Colonic mucosa (tissue), 4 donors: ENCODE data around the gene ACTN3. TPM values are rescaled to one million over a fixed set of nuclear protein-coding genes. Genes with fewer than 3 reads are reported as not detected.
A peak's percentile ranks its signal among the peaks of the same experiment; 100 is the strongest.

ENCODE experiments used
- DNase-seq: peaks from one replicate; pipeline ENCODE4 v3.0.0-alpha.2; 2020
- H3K27ac ChIP-seq: fragments of 200-600 bp; one replicate; pipeline ENCODE4 v1.8.0; 2021
- H3K27me3 ChIP-seq: fragments of 200-600 bp; one replicate; pipeline ENCODE4 v1.8.0; 2021
- H3K36me3 ChIP-seq: fragments of 200-600 bp; one replicate; pipeline ENCODE4 v1.8.0; 2021
- H3K4me1 ChIP-seq: fragments of 200-600 bp; one replicate; pipeline ENCODE4 v1.8.0; 2021; ENCODE audit warnings: mild to moderate bottlenecking
- H3K4me3 ChIP-seq: fragments of 200-600 bp; one replicate; pipeline ENCODE4 v1.8.0; 2021
- H3K9ac ChIP-seq, 2 donors: one replicate each; pipeline ENCODE4 v1.7.0; 2013; ENCODE audit warnings: control low read depth in 2 of 2, low read depth in 2 of 2, low read length in 2 of 2
- H3K9me3 ChIP-seq: fragments of 200-600 bp; one replicate; pipeline ENCODE4 v1.8.0; 2021
- intact Hi-C: fragments of 100-400 bp; cut with DNase I; formaldehyde crosslinking; loops from one replicate; pipeline ENCODE4 v1.14.1; 2022
- total RNA-seq, 2 donors: library from RNA; stranded (reverse); fragmentation: NEBNext Ultra II Directional in 1 of 2; extraction: Animal tissue kit (Norgen Biotek cat#: 25700) in 1 of 2; gene quantifications; one replicate each; pipeline ENCODE4 v1.2.1, GENCODE V29; 2021
- TF ChIP-seq, protein P1 (sequence below): fragments of 200-600 bp; IDR thresholded peaks from one replicate; pipeline ENCODE4 v1.8.0; 2022; ENCODE audit warnings: antibody characterized with exemption, mild to moderate bottlenecking
- donor health status: healthy.
- donor health status: DM: no; HTN: no; CAD: no.
- donor health status: DM: no; HTN: no; CAD: no.

Gene ACTN3
- total RNA-seq, 2 donors from 2014 or later = 0.11 TPM; not detected in 1

DNA sequence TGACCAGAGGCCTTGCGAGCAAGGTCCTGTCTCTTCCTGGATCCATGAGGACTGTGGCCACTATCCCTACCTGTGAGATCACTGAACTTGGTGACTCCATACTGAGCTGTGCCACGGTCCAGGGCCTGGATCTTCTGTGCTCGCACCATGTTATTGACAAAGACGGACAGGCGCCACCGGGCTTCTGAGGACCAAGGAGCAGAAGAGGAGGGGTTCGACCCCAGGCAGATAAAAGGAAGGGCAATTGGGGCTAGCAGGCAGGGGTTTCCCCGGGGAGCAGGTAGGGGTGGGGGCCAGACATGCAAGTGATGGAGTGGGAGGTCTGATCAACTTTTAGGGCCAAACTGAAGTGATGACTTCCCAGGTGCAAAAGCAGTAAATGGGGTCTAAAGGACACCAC is 19.5 kb downstream of the ACTN3 start:
- H3K9me3 ChIP-seq = no peaks in the 10 kb centered on the region
- H3K27me3 ChIP-seq = peaks cover 4% of the 10 kb centered on the region
- intact Hi-C loops = no loop called here
- no peak overlapping the region for H3K4me3 ChIP-seq
- TF ChIP-seq, protein P1, sequence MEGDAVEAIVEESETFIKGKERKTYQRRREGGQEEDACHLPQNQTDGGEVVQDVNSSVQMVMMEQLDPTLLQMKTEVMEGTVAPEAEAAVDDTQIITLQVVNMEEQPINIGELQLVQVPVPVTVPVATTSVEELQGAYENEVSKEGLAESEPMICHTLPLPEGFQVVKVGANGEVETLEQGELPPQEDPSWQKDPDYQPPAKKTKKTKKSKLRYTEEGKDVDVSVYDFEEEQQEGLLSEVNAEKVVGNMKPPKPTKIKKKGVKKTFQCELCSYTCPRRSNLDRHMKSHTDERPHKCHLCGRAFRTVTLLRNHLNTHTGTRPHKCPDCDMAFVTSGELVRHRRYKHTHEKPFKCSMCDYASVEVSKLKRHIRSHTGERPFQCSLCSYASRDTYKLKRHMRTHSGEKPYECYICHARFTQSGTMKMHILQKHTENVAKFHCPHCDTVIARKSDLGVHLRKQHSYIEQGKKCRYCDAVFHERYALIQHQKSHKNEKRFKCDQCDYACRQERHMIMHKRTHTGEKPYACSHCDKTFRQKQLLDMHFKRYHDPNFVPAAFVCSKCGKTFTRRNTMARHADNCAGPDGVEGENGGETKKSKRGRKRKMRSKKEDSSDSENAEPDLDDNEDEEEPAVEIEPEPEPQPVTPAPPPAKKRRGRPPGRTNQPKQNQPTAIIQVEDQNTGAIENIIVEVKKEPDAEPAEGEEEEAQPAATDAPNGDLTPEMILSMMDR = no peak
- no peaks in the 10 kb centered on the region for H3K4me1 ChIP-seq
- no peak overlapping the region for H3K9ac ChIP-seq
- H3K27ac ChIP-seq = no peak overlapping the region
- DNase-seq = no peak
- no peaks in the 10 kb centered on the region for H3K36me3 ChIP-seq

DNA sequence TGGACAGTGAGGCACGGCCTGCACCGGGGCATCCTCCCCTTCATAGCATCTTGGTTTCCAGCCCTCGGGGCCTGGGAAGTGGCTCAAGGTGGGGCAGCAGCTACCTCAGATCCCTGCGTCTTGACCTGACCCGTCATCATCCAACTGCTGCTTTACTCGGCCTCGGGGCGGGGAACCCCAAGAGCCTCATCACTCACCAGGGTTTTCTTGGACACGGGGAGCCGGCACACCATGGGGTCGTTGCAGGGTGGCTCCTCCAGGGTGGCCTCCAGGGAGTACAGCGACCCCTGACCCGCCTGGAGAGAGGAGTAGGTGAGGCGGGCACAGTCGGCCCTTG is 21.1 kb downstream of the ACTN3 start:
- no peaks in the 10 kb centered on the region for H3K36me3 ChIP-seq
- H3K9ac ChIP-seq = no peak overlapping the region
- no peaks in the 10 kb centered on the region for H3K4me1 ChIP-seq
- peaks cover 4% of the 10 kb centered on the region for H3K27me3 ChIP-seq
- H3K27ac ChIP-seq = no peak overlapping the region
- peak overlapping the region; percentile 73 for H3K4me3 ChIP-seq
- no peaks in the 10 kb centered on the region for H3K9me3 ChIP-seq
- DNase-seq = no peak
- TF ChIP-seq, protein P1 = no peak
- intact Hi-C loops = no loop called here

GRCh38 chr11:66568124-66568916 is 21.6 kb downstream of the ACTN3 start, which contains the start of gene CTSF:
CTSF (minus strand) TSS chr11:66568606; CDS start chr11:66568486, 120 bp downstream.
- TF ChIP-seq, protein P1 = no peak
- Histone ChIP-seq H3K4me3 (peak within 1 kb of the TSS; percentile 73), H3K27me3 (peaks cover 4% of the 10 kb centered on the region), H3K4me1 (no peaks in the 10 kb centered on the region), H3K36me3 (no peaks in the 10 kb centered on the region), H3K9me3 (no peaks in the 10 kb centered on the region), H3K9ac (peak within 1 kb of the TSS in 1 of 2 donors; percentile 69), H3K27ac (no peak within 1 kb of the TSS)
- intact Hi-C loops = no loop called here
- DNase-seq = peak; percentile 87

- H3K27me3 ChIP-seq = peaks cover 4% of the 10 kb centered on the region
- no peak for DNase-seq
- no peaks in the 10 kb centered on the region for H3K4me1 ChIP-seq
- H3K9me3 ChIP-seq = no peaks in the 10 kb centered on the region
- H3K9ac ChIP-seq = no peak overlapping the region
- no peak overlapping the region for H3K27ac ChIP-seq
- TF ChIP-seq, protein P1 = no peak
- no peaks in the 10 kb centered on the region for H3K36me3 ChIP-seq
- intact Hi-C loops = no loop called here
- H3K4me3 ChIP-seq = no peak overlapping the region
Observed at GRCh38 chr11:66569076-66569475, 22.4 kb downstream of the ACTN3 start.

- DNase-seq = no peak
- peaks cover 4% of the 10 kb centered on the region for H3K27me3 ChIP-seq
Observed at GRCh38 chr11:66570079-66570849, 23.6 kb downstream of the ACTN3 start.

More at GRCh38 chr11:66570079-66570849, 23.6 kb downstream of the ACTN3 start:
- no peak overlapping the region for H3K9ac ChIP-seq
- intact Hi-C loops = no loop called here
- H3K36me3 ChIP-seq = no peaks in the 10 kb centered on the region
- H3K4me1 ChIP-seq = no peaks in the 10 kb centered on the region
- H3K9me3 ChIP-seq = no peaks in the 10 kb centered on the region
- H3K27ac ChIP-seq = no peak overlapping the region
- TF ChIP-seq, protein P1 = no peak
- no peak overlapping the region for H3K4me3 ChIP-seq
